Thyroid gland (tissue), 4 donors: Measurements from ENCODE around the gene TIMM8B.

ENCODE experiments used
- POLR2A ChIP-seq, 2 donors: fragments of 450-650 bp; IDR thresholded peaks; one replicate each; pipeline ENCODE4 v1.6.1; 2017; ENCODE audit warnings: antibody characterized with exemption in 2 of 2, mild to moderate bottlenecking in 2 of 2, moderate library complexity in 1 of 2
- TF ChIP-seq, protein P1 (sequence below), 6 experiments: fragments of 200-600 bp in 3 of 6; fragments of 450-650 bp in 3 of 6; sonication (generic) in 3 of 6; IDR thresholded peaks; one replicate each; pipeline ENCODE4 v1.5.1; 2016 to 2019; ENCODE audit warnings: antibody characterized with exemption in 6 of 6, mild to moderate bottlenecking in 2 of 6, inconsistent platforms in 1 of 6, moderate library complexity in 1 of 6

DNA sequence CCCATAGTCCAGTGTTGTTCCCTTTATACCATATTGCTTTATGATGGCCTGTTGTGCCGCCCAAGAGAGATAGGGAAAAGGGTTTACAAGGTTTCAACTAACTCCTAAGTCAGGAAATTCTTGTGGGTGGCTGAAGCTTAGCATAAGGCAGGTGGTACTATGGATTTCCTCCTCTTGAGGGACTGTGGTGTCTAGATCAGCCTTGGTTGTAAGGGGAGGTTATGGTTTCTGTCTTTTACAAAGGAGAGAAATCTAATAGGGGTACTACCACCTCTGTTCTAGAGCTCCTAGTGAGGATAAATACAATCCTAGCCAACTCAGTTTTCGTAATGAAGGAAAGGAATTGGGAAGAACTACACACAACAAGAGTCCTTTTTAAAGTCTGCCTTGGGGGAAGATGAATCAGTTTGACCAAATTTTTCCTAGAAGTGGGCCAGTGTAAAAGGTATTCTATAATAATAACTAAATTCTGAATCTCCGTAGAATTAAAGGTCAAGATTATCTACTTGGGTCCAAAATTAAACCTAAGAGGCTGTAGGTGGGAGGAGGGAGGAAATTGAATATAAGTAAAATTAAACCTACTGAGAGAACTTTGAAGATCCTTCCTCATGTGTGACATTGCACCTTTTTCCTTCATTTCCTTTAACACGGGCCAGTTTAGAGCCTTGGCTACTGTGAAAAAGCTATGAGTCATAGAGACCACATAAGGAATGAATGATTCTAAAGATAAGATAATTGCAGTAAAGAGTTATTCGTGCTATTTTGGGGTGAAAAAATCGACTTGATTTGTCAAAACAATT, 44.2 kb downstream of the TIMM8B start:
- TF ChIP-seq, protein P1, sequence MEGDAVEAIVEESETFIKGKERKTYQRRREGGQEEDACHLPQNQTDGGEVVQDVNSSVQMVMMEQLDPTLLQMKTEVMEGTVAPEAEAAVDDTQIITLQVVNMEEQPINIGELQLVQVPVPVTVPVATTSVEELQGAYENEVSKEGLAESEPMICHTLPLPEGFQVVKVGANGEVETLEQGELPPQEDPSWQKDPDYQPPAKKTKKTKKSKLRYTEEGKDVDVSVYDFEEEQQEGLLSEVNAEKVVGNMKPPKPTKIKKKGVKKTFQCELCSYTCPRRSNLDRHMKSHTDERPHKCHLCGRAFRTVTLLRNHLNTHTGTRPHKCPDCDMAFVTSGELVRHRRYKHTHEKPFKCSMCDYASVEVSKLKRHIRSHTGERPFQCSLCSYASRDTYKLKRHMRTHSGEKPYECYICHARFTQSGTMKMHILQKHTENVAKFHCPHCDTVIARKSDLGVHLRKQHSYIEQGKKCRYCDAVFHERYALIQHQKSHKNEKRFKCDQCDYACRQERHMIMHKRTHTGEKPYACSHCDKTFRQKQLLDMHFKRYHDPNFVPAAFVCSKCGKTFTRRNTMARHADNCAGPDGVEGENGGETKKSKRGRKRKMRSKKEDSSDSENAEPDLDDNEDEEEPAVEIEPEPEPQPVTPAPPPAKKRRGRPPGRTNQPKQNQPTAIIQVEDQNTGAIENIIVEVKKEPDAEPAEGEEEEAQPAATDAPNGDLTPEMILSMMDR (IDR thresholded peaks at IDR 0.05) = no peak
- no peak for TF ChIP-seq POLR2A (IDR thresholded peaks at IDR 0.05)
